Measurements from ENCODE around the gene MEI1. TPM values are rescaled to one million over a fixed set of nuclear protein-coding genes. Genes with fewer than 3 reads are reported as not detected.
A peak's percentile ranks its signal among the peaks of the same experiment; 100 is the strongest.

MEI1 gene
- total RNA-seq, 5 donors from 2014 or later (not counting 1 experiment from before 2014, with no cell fraction given), result 52.7 to 89.2 (median 72.9) TPM

DNA sequence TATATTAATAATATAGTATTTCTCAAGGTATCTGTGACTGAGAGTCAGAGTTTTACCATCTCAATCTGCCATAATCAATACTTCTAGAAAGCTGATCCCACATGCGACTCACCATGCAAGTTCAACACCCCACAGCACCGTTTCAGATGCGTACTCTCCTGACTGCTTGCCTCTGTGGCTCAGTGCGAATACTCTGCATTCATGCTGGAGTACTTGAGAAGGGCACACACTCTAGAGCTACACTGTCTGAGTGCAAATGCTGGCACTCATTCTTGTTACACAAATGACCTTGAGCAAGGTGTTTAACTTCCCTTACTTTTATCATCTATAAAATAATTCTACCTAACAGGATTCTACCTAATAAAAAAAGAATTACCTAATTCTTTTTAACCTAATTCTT is 23.2 kb upstream of the MEI1 start:
- no peaks in the 10 kb centered on the region for H3K4me1 ChIP-seq (ENCODE audit: control insufficient read depth in 1 of 2, extremely low read depth in 1 of 2, insufficient read depth in 2 of 2, low read length in 2 of 2)
- POLR2A ChIA-PET, result interaction anchor here in 1 of 2 donors (0.7 kb wide), 1 partner anchor 21 kb away, joined by 6 read pairs; no protein-coding TSS in a partner anchor
- peaks cover 25 to 35% (median 28%) of the 10 kb centered on the region in 3 donors for H3K4me1 Mint-ChIP-seq
- H3K9me3 Mint-ChIP-seq, result no peaks in the 10 kb centered on the region
- H3K27ac Mint-ChIP-seq, result peak overlapping the region in 1 of 2 donors; percentile 39
- H3K27ac ChIP-seq (ENCODE audit: low read length), result no peak overlapping the region
- H3K9me3 ChIP-seq, result no peaks in the 10 kb centered on the region
- peaks cover 47% of the 10 kb centered on the region for H3K36me3 Mint-ChIP-seq
- H3K4me3 Mint-ChIP-seq, result no peak overlapping the region
- ATAC-seq (replicated peaks in 1 of 4) (no peak), DNase-seq (no peak)
- no peaks in the 10 kb centered on the region for H3K27me3 ChIP-seq (replicated peaks in 1 of 2; ENCODE audit: control insufficient read depth in 2 of 2, extremely low read depth in 1 of 2, insufficient read depth in 2 of 2, low read length in 1 of 2)
- H3K27me3 Mint-ChIP-seq, result no peaks in the 10 kb centered on the region
- CTCF ChIA-PET, result interaction anchor here in 1 of 2 donors (0.9 kb wide), 1 partner anchor 13 kb away, joined by 3 read pairs; the partner anchor contains the start of gene SNU13
- H3K36me3 ChIP-seq (ENCODE audit: control insufficient read depth in 2 of 2, extremely low read depth in 1 of 2, insufficient read depth in 1 of 2, low read length in 1 of 2), result peaks cover 5 to 58% of the 10 kb centered on the region in 2 donors
- 93% methylated on average over 4 of the region's 4 CpGs for WGBS (ENCODE audit: insufficient coverage)
- H3K4me3 ChIP-seq (ENCODE audit: control insufficient read depth in 1 of 2, extremely low read depth in 1 of 2, low read length in 1 of 2), result no peak overlapping the region

- Histone ChIP-seq H3K4me1 (ENCODE audit: control insufficient read depth in 1 of 2, extremely low read depth in 1 of 2, insufficient read depth in 2 of 2, low read length in 2 of 2) (peaks cover 0 to 22% of the 10 kb centered on the region in 2 experiments), H3K4me3 (ENCODE audit: control insufficient read depth in 1 of 2, extremely low read depth in 1 of 2, low read length in 1 of 2) (peak overlapping the region; percentile 75 to 78), H3K9me3 (no peaks in the 10 kb centered on the region), H3K27ac (ENCODE audit: low read length) (peak overlapping the region; percentile 82), H3K27me3 (replicated peaks in 1 of 2; ENCODE audit: control insufficient read depth in 2 of 2, extremely low read depth in 1 of 2, insufficient read depth in 2 of 2, low read length in 1 of 2) (no peaks in the 10 kb centered on the region), H3K36me3 (ENCODE audit: control insufficient read depth in 2 of 2, extremely low read depth in 1 of 2, insufficient read depth in 1 of 2, low read length in 1 of 2) (peaks cover 0 to 32% of the 10 kb centered on the region in 2 donors)
- POLR2A ChIA-PET, result no interaction called here
- CTCF ChIA-PET, result interaction anchor here (0.8 to 1.1 kb wide), 2 partner anchors 15 to 324 kb away, joined by 3 to 5 read pairs; no protein-coding TSS in a partner anchor
- no peaks in the 10 kb centered on the region for H3K9me3 Mint-ChIP-seq
- peaks cover 40 to 50% (median 44%) of the 10 kb centered on the region in 3 donors for H3K4me1 Mint-ChIP-seq
- H3K36me3 Mint-ChIP-seq, result peaks cover 28% of the 10 kb centered on the region
- peak overlapping the region in 1 of 2 donors; percentile 66 for H3K27ac Mint-ChIP-seq
- DNase-seq (peak in 1 of 35 experiments; percentile 27), ATAC-seq (replicated peaks in 1 of 4) (peak in 1 of 4 experiments; percentile 23)
- H3K4me3 Mint-ChIP-seq, result peak overlapping the region; percentile 89 to 96 (median 96)
- H3K27me3 Mint-ChIP-seq, result no peaks in the 10 kb centered on the region
- no CpG with 5 or more reads among the region's 14 CpGs for WGBS (ENCODE audit: insufficient coverage)
These were observed 17.7 kb upstream of the MEI1 start for GRCh38 chr22:41681616-41682015.

DNA sequence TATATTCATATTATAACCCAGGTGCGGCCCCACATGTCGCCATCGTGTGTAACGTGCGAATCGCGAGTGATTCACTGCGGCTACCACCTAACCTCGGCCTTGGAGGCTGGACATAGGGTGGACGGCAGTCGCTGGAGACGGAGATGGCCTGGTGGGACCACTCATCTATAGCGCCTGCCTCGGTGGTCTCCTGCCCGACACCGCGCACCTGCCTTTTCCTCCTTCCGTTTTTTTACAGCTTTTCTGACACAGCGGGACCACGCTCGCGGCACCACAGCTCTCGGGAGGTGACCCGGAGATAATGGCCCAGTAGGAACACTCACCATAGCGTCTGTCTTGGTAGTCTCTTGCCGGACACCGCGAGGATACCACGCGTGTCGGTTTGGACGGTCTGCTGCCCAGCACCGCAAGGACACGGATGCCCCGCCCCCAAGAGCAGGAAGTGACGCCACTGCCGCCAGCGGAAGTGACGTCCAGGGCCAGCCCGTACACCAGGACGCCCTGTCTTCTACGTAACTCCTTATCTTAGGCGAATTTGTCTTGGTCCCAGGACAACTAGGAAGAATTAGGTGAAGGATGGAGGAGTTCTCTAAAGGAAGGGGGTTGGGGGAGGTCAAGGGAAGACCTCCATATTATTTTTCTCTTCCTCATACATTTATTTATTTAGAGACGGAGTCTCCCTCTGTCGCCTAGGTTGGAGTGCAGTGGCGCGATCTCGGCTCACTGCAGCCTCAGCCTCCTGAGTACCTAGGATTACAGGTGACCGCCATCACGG is 17.1 kb upstream of the MEI1 start:
- ATAC-seq (replicated peaks in 1 of 4) (peak; percentile 90 to 94 (median 93)), DNase-seq (peak; percentile 59 to 90 (median 79))
- peaks cover 44 to 51% (median 46%) of the 10 kb centered on the region in 3 donors for H3K4me1 Mint-ChIP-seq
- WGBS (ENCODE audit: insufficient coverage), result 35% methylated on average over 26 of the region's 50 CpGs
- H3K27ac Mint-ChIP-seq, result peak overlapping the region; percentile 86 to 91
- H3K36me3 Mint-ChIP-seq, result peaks cover 25% of the 10 kb centered on the region
- Histone ChIP-seq H3K36me3 (ENCODE audit: control insufficient read depth in 2 of 2, extremely low read depth in 1 of 2, insufficient read depth in 1 of 2, low read length in 1 of 2) (peaks cover 0 to 32% of the 10 kb centered on the region in 2 donors), H3K27me3 (replicated peaks in 1 of 2; ENCODE audit: control insufficient read depth in 2 of 2, extremely low read depth in 1 of 2, insufficient read depth in 2 of 2, low read length in 1 of 2) (no peaks in the 10 kb centered on the region), H3K4me1 (ENCODE audit: control insufficient read depth in 1 of 2, extremely low read depth in 1 of 2, insufficient read depth in 2 of 2, low read length in 2 of 2) (peaks cover 2 to 28% of the 10 kb centered on the region in 2 experiments), H3K9me3 (no peaks in the 10 kb centered on the region), H3K4me3 (ENCODE audit: control insufficient read depth in 1 of 2, extremely low read depth in 1 of 2, low read length in 1 of 2) (peak overlapping the region; percentile 75 to 78), H3K27ac (ENCODE audit: low read length) (peak overlapping the region; percentile 82)
- no peaks in the 10 kb centered on the region for H3K27me3 Mint-ChIP-seq
- CTCF ChIA-PET, result interaction anchor here in 1 of 2 donors (1.1 kb wide), 1 partner anchor 15 kb away, joined by 5 read pairs; no protein-coding TSS in a partner anchor
- POLR2A ChIA-PET, result no interaction called here
- no peaks in the 10 kb centered on the region for H3K9me3 Mint-ChIP-seq
- peak overlapping the region; percentile 89 to 96 (median 96) for H3K4me3 Mint-ChIP-seq

GRCh38 chr22:41683052-41683451 is 16.3 kb upstream of the MEI1 start:
- POLR2A ChIA-PET, result no interaction called here

GRCh38 chr22:41683616-41684015 is 15.7 kb upstream of the MEI1 start:
- ATAC-seq (replicated peaks in 1 of 4) (no peak), DNase-seq (no peak)
- H3K4me1 Mint-ChIP-seq, result peaks cover 45 to 52% (median 46%) of the 10 kb centered on the region in 3 donors
- peak overlapping the region in 1 of 2 donors; percentile 16 for H3K27ac Mint-ChIP-seq
- ChIA-PET POLR2A (no interaction called here), CTCF (no interaction called here)
- Histone ChIP-seq H3K36me3 (ENCODE audit: control insufficient read depth in 2 of 2, extremely low read depth in 1 of 2, insufficient read depth in 1 of 2, low read length in 1 of 2) (peaks cover 0 to 27% of the 10 kb centered on the region in 2 donors), H3K4me3 (ENCODE audit: control insufficient read depth in 1 of 2, extremely low read depth in 1 of 2, low read length in 1 of 2) (no peak overlapping the region), H3K9me3 (no peaks in the 10 kb centered on the region), H3K27ac (ENCODE audit: low read length) (no peak overlapping the region), H3K27me3 (replicated peaks in 1 of 2; ENCODE audit: control insufficient read depth in 2 of 2, extremely low read depth in 1 of 2, insufficient read depth in 2 of 2, low read length in 1 of 2) (no peaks in the 10 kb centered on the region), H3K4me1 (ENCODE audit: control insufficient read depth in 1 of 2, extremely low read depth in 1 of 2, insufficient read depth in 2 of 2, low read length in 2 of 2) (peaks cover 9 to 38% of the 10 kb centered on the region in 2 experiments)
- no peaks in the 10 kb centered on the region for H3K9me3 Mint-ChIP-seq
- 100% methylated on average over 1 of the region's 3 CpGs for WGBS (ENCODE audit: insufficient coverage)
- H3K27me3 Mint-ChIP-seq, result no peaks in the 10 kb centered on the region
- H3K36me3 Mint-ChIP-seq, result peaks cover 16% of the 10 kb centered on the region
- H3K4me3 Mint-ChIP-seq, result peak overlapping the region in 2 of 3 donors; percentile 89 to 96

More at GRCh38 chr22:41683052-41683451, 16.3 kb upstream of the MEI1 start:
- H3K27ac ChIP-seq (ENCODE audit: low read length), result peak overlapping the region; percentile 82
- no peaks in the 10 kb centered on the region for H3K9me3 ChIP-seq
- peak overlapping the region in 1 of 2 donors; percentile 75 for H3K4me3 ChIP-seq (ENCODE audit: control insufficient read depth in 1 of 2, extremely low read depth in 1 of 2, low read length in 1 of 2)
- no peaks in the 10 kb centered on the region for H3K27me3 ChIP-seq (replicated peaks in 1 of 2; ENCODE audit: control insufficient read depth in 2 of 2, extremely low read depth in 1 of 2, insufficient read depth in 2 of 2, low read length in 1 of 2)
- H3K36me3 ChIP-seq (ENCODE audit: control insufficient read depth in 2 of 2, extremely low read depth in 1 of 2, insufficient read depth in 1 of 2, low read length in 1 of 2), result peaks cover 0 to 32% of the 10 kb centered on the region in 2 donors
- WGBS (ENCODE audit: insufficient coverage), result 80% methylated on average over 7 of the region's 9 CpGs
- CTCF ChIA-PET, result no interaction called here
- no peaks in the 10 kb centered on the region for H3K9me3 Mint-ChIP-seq
- H3K36me3 Mint-ChIP-seq, result peaks cover 21% of the 10 kb centered on the region
- H3K4me1 ChIP-seq (ENCODE audit: control insufficient read depth in 1 of 2, extremely low read depth in 1 of 2, insufficient read depth in 2 of 2, low read length in 2 of 2), result peaks cover 9 to 34% of the 10 kb centered on the region in 2 experiments
- DNase-seq, result no peak
- H3K27me3 Mint-ChIP-seq, result no peaks in the 10 kb centered on the region
- H3K4me3 Mint-ChIP-seq, result peak overlapping the region; percentile 89 to 96 (median 96)
- peaks cover 45 to 55% (median 50%) of the 10 kb centered on the region in 3 donors for H3K4me1 Mint-ChIP-seq
- peak overlapping the region; percentile 86 to 91 for H3K27ac Mint-ChIP-seq
- ATAC-seq (replicated peaks in 1 of 4), result peak in 1 of 4 experiments; percentile 1

DNA sequence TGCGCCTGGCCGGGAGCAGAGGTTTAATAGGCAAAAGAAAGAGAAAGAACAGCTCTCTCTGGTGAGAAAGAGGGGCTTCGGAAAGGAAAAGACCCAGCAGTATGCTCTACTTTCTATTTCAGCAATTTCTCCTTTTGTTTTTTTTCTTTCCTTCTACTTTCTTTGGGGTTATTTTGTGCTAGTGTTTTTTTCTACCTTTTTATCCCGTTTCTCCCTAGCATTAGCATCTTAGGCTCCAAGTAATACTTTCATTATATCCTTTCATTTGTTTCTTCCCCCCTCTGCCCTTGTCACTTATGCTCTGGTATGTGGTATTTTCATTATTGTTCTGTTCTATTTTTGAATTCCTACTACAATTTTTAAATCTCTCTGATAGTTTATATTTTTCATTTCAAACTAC is 15.1 kb upstream of the MEI1 start:
- H3K27ac Mint-ChIP-seq, result no peak overlapping the region
- peaks cover 50 to 56% (median 51%) of the 10 kb centered on the region in 3 donors for H3K4me1 Mint-ChIP-seq
- Histone ChIP-seq H3K4me3 (ENCODE audit: control insufficient read depth in 1 of 2, extremely low read depth in 1 of 2, low read length in 1 of 2) (no peak overlapping the region), H3K27me3 (replicated peaks in 1 of 2; ENCODE audit: control insufficient read depth in 2 of 2, extremely low read depth in 1 of 2, insufficient read depth in 2 of 2, low read length in 1 of 2) (no peaks in the 10 kb centered on the region), H3K4me1 (ENCODE audit: control insufficient read depth in 1 of 2, extremely low read depth in 1 of 2, insufficient read depth in 2 of 2, low read length in 2 of 2) (peaks cover 9 to 42% of the 10 kb centered on the region in 2 experiments), H3K36me3 (ENCODE audit: control insufficient read depth in 2 of 2, extremely low read depth in 1 of 2, insufficient read depth in 1 of 2, low read length in 1 of 2) (peaks cover 0 to 22% of the 10 kb centered on the region in 2 donors), H3K27ac (ENCODE audit: low read length) (peak overlapping the region; percentile 14), H3K9me3 (no peaks in the 10 kb centered on the region)
- CTCF ChIA-PET, result no interaction called here
- ATAC-seq (replicated peaks in 1 of 4), result no peak
- peaks cover 14% of the 10 kb centered on the region for H3K36me3 Mint-ChIP-seq
- no peak overlapping the region for H3K4me3 Mint-ChIP-seq
- no peaks in the 10 kb centered on the region for H3K27me3 Mint-ChIP-seq
- no peak for DNase-seq
- H3K9me3 Mint-ChIP-seq, result no peaks in the 10 kb centered on the region
- POLR2A ChIA-PET, result no interaction called here
- no CpG with 5 or more reads among the region's 4 CpGs for whole genome bisulfite sequencing (ENCODE audit: insufficient coverage)
